Ectodermal cell (in vitro differentiated cells): Measurements from ENCODE around the gene SRGAP1.

Source experiments
- H3K27ac ChIP-seq: 2 replicates; pipeline ENCODE4 v1.7.0; 2013; ENCODE audit warnings: mild to moderate bottlenecking, low read depth, low read length; ENCODE audit not compliant: insufficient read depth, poor library complexity, severe bottlenecking
- H3K27me3 ChIP-seq: 2 replicates; pipeline ENCODE4 v1.7.0; 2013; ENCODE audit warnings: mild to moderate bottlenecking, low read length; ENCODE audit not compliant: insufficient read depth, control insufficient read depth, poor library complexity, severe bottlenecking
- H3K36me3 ChIP-seq: one replicate; pipeline ENCODE4 v1.7.0; 2013; ENCODE audit warnings: low read length; ENCODE audit not compliant: control insufficient read depth, insufficient read depth
- H3K4me1 ChIP-seq: one replicate; pipeline ENCODE4 v1.7.0; 2013; ENCODE audit warnings: low read length; ENCODE audit not compliant: control insufficient read depth, insufficient read depth
- H3K4me3 ChIP-seq: 2 replicates; pipeline ENCODE4 v1.7.0; 2013; ENCODE audit warnings: low read depth, low read length, control low read depth; ENCODE audit not compliant: insufficient read depth
- H3K9me3 ChIP-seq: 2 replicates; pipeline ENCODE4 v1.7.0; 2013; ENCODE audit warnings: mild to moderate bottlenecking, low read length, moderate library complexity; ENCODE audit not compliant: control insufficient read depth
- WGBS, 2 experiments: methylation state at CpG; one replicate each; pipeline ENCODE4 v1.1.7; 2013; ENCODE audit warnings: missing lambda C conversion rate in 2 of 2; 5-methylcytosine and 5-hydroxymethylcytosine counted together

Gene SRGAP1

GRCh38 chr12:63882844-63883243 is 38.3 kb downstream of the SRGAP1 start:
- 13 to 16% methylated on average over 2 of the region's 2 CpGs for WGBS, 2 experiments
- no peaks in the 10 kb centered on the region for H3K9me3 ChIP-seq
- peaks cover 4% of the 10 kb centered on the region for H3K4me1 ChIP-seq
- H3K4me3 ChIP-seq, result no peak overlapping the region
- H3K36me3 ChIP-seq, result no peaks in the 10 kb centered on the region
- no peaks in the 10 kb centered on the region for H3K27me3 ChIP-seq
- H3K27ac ChIP-seq, result peak overlapping the region; percentile 9

GRCh38 chr12:63885401-63885800 is 40.9 kb downstream of the SRGAP1 start:
- 94 to 100% methylated on average over 2 of the region's 2 CpGs for WGBS, 2 experiments
- no peak overlapping the region for H3K4me3 ChIP-seq
- H3K4me1 ChIP-seq, result peaks cover 4% of the 10 kb centered on the region
- no peak overlapping the region for H3K27ac ChIP-seq
- H3K36me3 ChIP-seq, result no peaks in the 10 kb centered on the region
- no peaks in the 10 kb centered on the region for H3K9me3 ChIP-seq
- no peaks in the 10 kb centered on the region for H3K27me3 ChIP-seq

GRCh38 chr12:63888908-63889635 is 44.6 kb downstream of the SRGAP1 start:
- Histone ChIP-seq H3K36me3 (no peaks in the 10 kb centered on the region), H3K27ac (no peak overlapping the region)

GRCh38 chr12:63889721-63890509 is 45.4 kb downstream of the SRGAP1 start:
- whole genome bisulfite sequencing, 2 experiments, result 94 to 95% methylated on average over 12 of the region's 12 CpGs
- no peak overlapping the region for H3K27ac ChIP-seq
- H3K4me3 ChIP-seq, result no peak overlapping the region
- H3K27me3 ChIP-seq, result no peaks in the 10 kb centered on the region
- H3K9me3 ChIP-seq, result no peaks in the 10 kb centered on the region
- H3K36me3 ChIP-seq, result no peaks in the 10 kb centered on the region
- H3K4me1 ChIP-seq, result no peaks in the 10 kb centered on the region

More at GRCh38 chr12:63888908-63889635, 44.6 kb downstream of the SRGAP1 start:
- H3K4me1 ChIP-seq, result no peaks in the 10 kb centered on the region
- no peaks in the 10 kb centered on the region for H3K27me3 ChIP-seq
- 91 to 95% methylated on average over 8 of the region's 8 CpGs for WGBS, 2 experiments
- no peaks in the 10 kb centered on the region for H3K9me3 ChIP-seq
- no peak overlapping the region for H3K4me3 ChIP-seq

GRCh38 chr12:63893170-63893569 is 48.7 kb downstream of the SRGAP1 start:
- Histone ChIP-seq H3K27me3 (no peaks in the 10 kb centered on the region), H3K4me1 (no peaks in the 10 kb centered on the region), H3K4me3 (no peak overlapping the region), H3K36me3 (no peaks in the 10 kb centered on the region), H3K9me3 (no peaks in the 10 kb centered on the region), H3K27ac (no peak overlapping the region)
- 73 to 79% methylated on average over 1 of the region's 1 CpG for WGBS, 2 experiments

GRCh38 chr12:63894132-63894531 is 49.6 kb downstream of the SRGAP1 start:
- Histone ChIP-seq H3K27ac (no peak overlapping the region), H3K36me3 (no peaks in the 10 kb centered on the region), H3K9me3 (no peaks in the 10 kb centered on the region), H3K4me3 (no peak overlapping the region), H3K27me3 (no peaks in the 10 kb centered on the region), H3K4me1 (no peaks in the 10 kb centered on the region)
- 95 to 96% methylated on average over 2 of the region's 3 CpGs for WGBS, 2 experiments

- Histone ChIP-seq H3K4me3 (no peak overlapping the region), H3K27me3 (no peaks in the 10 kb centered on the region), H3K9me3 (no peaks in the 10 kb centered on the region), H3K4me1 (no peaks in the 10 kb centered on the region), H3K27ac (no peak overlapping the region), H3K36me3 (no peaks in the 10 kb centered on the region)
Observed at GRCh38 chr12:63895841-63896240, 51.3 kb downstream of the SRGAP1 start.

GRCh38 chr12:63897931-63898330 is 53.4 kb downstream of the SRGAP1 start:
- no peak overlapping the region for H3K4me3 ChIP-seq
- H3K4me1 ChIP-seq, result peaks cover 3% of the 10 kb centered on the region
- no peaks in the 10 kb centered on the region for H3K9me3 ChIP-seq
- WGBS, 2 experiments, result 80 to 85% methylated on average over 2 of the region's 2 CpGs
- H3K36me3 ChIP-seq, result no peaks in the 10 kb centered on the region
- no peaks in the 10 kb centered on the region for H3K27me3 ChIP-seq
- H3K27ac ChIP-seq, result no peak overlapping the region

GRCh38 chr12:63898764-63899337 is 54.4 kb downstream of the SRGAP1 start:
- no peak overlapping the region for H3K4me3 ChIP-seq
- H3K36me3 ChIP-seq, result no peaks in the 10 kb centered on the region
- peaks cover 3% of the 10 kb centered on the region for H3K4me1 ChIP-seq
- no peak overlapping the region for H3K27ac ChIP-seq
- no peaks in the 10 kb centered on the region for H3K9me3 ChIP-seq
- 86 to 90% methylated on average over 3 to 4 of the region's 4 CpGs for WGBS, 2 experiments
- H3K27me3 ChIP-seq, result no peaks in the 10 kb centered on the region

- Histone ChIP-seq H3K27me3 (no peaks in the 10 kb centered on the region), H3K4me3 (no peak overlapping the region), H3K4me1 (peaks cover 3% of the 10 kb centered on the region), H3K9me3 (no peaks in the 10 kb centered on the region), H3K36me3 (no peaks in the 10 kb centered on the region), H3K27ac (no peak overlapping the region)
- 91 to 95% methylated on average over 3 of the region's 4 CpGs for WGBS, 2 experiments
Observed at GRCh38 chr12:63899396-63899795, 54.9 kb downstream of the SRGAP1 start.
